Measurements from ENCODE around the gene RRAS. TPM values are rescaled to one million over a fixed set of nuclear protein-coding genes. Genes with fewer than 3 reads are reported as not detected.
A peak's percentile ranks its signal among the peaks of the same experiment; 100 is the strongest.

Gene RRAS
- polyA plus RNA-seq (ENCODE audit: insufficient read length in 4 of 4): 10 to 100 TPM; 23.7 to 32.2 (median 25.8) TPM

DNA sequence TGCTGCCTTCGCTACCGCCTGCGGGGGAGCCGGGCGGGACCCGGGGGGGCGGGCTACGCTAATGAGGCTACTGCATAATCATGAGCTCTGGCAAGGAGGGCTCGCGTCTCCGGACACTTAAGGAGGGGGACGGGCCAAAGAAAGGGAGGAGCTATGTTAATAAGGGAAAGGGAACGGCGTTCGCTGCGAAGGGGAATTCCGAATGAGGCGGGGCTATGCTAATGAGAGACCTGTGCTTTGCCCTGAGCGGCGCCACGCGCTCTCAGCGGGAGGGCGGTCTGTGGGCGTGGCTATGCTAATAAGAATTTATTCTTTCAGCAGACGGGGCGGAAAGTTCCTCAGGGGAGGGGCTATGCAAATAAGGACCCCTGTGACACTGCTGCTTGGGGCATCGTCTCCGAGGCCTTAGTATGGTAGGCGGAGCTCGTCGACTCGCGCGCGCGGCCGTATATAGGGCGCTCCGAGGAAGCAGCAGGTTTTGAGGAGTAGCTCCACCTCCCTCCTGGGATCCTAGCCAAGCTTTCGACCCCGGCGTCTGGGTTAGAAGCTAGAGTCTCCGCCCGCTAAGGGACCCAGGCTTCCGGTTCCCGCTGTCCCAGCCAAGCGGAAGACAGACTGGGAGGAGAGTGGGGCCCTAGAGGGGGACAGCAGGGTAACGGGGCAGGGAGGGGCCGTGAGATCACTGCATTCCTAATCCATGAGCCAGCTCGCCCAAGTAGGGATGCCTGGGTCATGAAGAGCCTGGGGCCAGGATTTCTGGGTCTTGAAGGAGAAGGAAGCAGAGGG lies at the start of gene RRAS:
Gene RRAS (minus strand): TSS at position 31 of the 786 bp plus-strand sequence. CDS start 45 bp downstream, outside the sequence.
- peak; percentile 99 to 100 (median 100) for DNase-seq (ENCODE audit: low read depth in 4 of 4, low spot score in 3 of 4)

DNA sequence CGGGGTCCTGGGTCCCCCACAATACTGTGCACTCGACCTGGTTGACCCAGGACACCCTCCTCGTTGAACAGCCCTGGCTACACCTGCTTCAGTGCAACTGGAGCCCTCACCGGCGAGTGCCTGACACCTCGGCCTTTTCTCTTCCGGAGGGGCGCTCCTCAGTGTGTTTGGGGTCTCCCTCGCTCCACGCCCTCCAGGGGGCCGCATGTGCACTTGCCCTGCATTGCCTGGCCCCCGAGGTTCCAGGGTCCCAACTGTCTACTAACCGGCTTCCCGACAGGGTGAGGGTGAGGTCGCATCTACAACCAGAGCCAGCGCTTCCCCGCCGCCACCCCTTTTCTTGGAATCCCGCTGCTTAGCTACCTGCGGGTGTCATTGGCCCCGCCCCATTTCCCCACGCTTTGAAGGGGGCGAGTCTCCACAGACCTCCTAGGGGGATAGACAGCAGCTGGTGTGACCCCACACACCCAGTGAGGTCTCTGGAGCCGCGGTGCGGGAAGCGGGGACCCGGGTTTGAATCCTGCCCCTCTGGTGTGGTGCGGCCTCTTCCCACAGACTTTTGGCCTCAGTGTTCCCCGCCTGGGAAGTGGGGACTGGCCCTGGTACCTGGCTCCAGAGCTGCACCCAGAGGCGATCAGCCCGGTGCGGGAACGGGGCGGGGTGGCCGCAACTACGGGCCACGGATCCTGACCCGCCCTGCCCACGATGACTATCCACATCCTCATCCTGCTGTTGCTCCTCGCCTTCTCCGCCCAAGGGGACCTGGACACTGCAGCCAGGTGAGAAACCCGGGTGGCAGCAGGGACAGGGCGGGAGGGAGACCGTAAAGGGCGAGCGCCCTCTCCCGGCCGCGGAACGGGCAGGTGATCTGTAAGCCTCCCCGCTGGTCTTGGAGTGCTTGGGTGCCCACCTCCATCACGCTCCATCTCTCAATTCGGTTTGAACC lies 49.5 kb upstream of the RRAS start, which contains the start of gene ADM5:
Gene ADM5 (plus strand): TSS at position 462 of the 946 bp plus-strand sequence. CDS start 244 bp downstream, at position 706.
- DNase-seq (ENCODE audit: low read depth in 4 of 4, low spot score in 3 of 4): no peak

DNA sequence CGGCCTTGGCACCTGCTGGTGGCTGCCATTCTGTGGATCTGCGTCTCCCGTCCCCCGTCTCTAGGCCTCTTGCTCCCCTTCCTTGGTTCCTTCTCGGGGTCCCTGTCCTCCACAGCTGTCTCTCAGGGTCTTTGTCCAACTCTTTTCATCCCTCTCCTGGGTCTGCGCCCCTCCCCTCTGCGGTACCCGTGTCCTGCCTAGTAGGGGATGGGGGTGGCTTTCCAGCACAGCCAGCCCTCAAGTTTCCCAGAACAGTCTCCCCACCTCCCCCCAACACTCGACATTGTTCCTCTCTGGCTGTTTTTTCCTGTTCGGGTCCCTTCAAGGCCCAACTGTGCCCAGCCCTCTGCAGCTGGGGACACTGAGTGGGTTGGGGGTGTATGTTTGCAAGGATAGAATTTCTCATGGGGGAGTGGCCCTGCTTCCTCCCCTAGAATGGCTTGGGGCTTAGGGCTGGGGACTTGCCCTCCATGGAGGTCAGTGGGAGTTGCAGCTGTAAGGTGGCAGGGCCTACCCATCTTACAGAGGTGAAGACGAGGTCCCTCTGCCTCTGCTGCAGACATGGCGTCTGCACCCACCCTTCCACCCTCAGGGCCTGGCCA lies 48.7 kb upstream of the RRAS start:
- DNase-seq (ENCODE audit: low read depth in 4 of 4, low spot score in 3 of 4): no peak

DNA sequence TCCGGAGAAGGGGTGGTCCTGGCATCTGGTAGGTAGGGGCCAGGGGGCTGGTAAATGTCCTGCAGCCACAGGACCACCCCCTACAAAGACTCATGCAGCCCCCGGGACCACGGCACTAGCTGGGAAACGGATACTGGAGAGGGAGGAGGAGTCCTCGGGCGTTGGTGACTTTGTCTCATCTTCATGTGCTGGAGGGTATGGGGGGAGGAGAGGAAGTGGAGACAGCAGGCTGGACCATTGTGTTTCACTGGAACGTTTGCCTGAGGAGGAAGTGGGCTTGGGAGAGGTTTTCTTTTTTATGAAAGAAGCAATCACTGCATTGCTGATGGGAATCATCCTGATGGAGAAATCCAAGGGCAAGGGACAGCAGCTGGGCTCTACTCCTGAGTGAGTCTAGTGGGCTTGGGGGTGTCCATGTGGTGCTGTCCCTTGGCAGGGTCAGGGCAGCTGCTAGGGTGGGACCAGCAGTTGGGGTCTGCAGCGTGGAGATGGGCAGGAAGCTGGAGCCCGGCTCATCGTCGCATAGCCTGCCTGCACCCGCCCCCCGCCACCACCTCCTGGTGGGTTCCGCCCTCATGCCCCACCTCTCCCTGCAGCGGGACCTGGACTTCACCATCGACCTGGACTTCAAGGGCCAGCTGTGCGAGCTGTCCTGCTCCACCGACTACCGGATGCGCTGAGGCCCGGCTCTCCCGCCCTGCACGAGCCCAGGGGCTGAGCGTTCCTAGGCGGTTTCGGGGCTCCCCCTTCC lies 47.8 kb upstream of the RRAS start:
- no peak for DNase-seq (ENCODE audit: low read depth in 4 of 4, low spot score in 3 of 4)

DNA sequence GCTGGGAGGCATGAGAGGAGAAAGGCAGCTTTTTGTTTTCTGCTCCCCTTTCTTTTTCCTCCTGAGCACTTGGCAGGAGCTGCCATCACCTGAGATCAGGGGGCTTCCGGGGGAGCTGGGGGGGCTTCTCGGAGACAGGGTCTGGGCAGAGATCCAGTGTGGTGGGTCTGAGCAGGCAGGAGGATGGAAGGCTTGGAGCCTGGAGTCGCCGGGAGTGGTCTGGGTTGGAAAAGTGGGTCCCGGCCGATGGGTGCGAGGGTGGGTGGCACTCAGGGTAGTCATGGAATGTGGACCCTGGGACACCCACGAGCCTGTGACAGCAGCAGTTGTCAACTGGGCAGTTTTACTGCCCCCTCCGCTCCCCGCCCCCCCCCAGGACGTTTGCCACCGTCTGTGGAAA lies 47.2 kb upstream of the RRAS start:
- no peak for DNase-seq (ENCODE audit: low read depth in 4 of 4, low spot score in 3 of 4)

DNA sequence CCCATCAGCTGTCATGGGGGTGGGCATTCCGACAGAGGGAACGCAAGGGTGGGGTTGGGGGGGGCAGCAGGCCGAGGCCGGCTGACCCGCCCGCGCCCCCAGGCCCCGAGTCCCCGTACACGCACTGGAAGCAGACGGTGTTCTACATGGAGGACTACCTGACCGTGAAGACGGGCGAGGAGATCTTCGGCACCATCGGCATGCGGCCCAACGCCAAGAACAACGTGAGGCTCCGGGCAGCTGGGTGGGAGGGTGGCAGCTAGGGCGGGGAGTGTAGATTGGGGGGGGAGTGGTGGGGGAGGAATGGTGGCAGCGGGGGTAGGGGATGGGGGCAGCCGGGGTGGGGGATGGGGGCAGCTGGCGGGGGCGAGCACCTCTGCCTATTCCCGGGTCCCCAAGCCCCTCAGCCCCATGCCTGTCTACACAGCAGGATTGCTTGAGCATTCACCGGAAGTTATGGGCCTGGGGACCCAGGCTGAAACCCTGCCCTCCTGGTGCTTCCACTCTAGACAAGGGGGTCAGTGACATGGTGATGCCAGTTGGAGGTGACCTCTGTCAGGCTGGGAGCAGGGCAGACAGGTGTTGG lies 46.7 kb upstream of the RRAS start:
- DNase-seq (ENCODE audit: low read depth in 4 of 4, low spot score in 3 of 4): no peak

DNA sequence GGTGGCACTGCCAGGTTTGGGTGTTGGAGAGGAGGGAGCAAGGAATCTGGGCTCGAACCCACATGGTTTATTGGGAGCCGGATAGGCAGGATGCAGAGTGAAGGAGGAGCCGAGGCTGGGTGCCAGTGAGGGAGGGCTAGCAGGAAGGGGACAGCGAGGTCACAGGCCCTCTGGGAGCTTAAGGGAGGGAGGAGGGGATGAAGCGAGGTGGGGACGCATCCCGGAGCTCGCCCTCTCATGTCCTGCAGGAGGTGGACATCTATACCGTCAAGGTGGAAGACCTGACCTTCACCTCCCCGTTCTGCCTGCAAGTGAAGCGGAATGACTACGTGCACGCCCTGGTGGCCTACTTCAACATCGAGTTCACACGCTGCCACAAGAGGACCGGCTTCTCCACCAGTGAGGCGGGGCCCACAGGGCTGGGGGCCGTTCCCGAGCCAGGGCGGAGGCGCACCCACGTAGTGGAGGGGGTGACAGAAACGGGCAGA lies 45.9 kb upstream of the RRAS start:
- no peak for DNase-seq (ENCODE audit: low read depth in 4 of 4, low spot score in 3 of 4)

DNA sequence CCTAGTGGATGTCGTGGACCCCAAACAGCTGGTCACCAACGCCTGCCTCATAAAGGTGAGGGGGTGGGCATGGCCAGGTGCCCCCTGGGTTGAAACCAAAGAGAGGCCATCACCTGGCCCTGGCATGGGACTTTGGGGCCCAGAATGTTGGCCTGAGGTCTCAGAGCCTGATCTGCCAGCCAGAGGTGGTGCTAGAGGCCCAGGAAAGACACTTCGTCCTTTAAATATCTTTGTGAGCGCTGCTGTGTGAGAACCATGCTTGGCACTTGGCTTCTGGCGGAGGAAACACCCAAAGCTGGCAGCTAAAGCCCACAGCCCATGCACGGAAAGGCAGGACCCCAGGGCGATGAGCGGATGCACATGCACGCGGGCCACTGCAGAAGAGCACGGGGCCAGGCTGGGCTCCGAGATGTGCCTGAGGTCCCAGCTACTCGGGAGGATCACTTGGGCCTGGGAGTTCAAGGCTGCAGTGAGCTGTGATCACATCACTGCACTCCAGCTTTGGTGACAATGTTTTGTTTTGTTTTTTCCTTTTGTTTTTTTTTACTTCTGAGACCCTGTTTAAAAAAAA lies 45.1 kb upstream of the RRAS start:
- DNase-seq (ENCODE audit: low read depth in 4 of 4, low spot score in 3 of 4): no peak

DNA sequence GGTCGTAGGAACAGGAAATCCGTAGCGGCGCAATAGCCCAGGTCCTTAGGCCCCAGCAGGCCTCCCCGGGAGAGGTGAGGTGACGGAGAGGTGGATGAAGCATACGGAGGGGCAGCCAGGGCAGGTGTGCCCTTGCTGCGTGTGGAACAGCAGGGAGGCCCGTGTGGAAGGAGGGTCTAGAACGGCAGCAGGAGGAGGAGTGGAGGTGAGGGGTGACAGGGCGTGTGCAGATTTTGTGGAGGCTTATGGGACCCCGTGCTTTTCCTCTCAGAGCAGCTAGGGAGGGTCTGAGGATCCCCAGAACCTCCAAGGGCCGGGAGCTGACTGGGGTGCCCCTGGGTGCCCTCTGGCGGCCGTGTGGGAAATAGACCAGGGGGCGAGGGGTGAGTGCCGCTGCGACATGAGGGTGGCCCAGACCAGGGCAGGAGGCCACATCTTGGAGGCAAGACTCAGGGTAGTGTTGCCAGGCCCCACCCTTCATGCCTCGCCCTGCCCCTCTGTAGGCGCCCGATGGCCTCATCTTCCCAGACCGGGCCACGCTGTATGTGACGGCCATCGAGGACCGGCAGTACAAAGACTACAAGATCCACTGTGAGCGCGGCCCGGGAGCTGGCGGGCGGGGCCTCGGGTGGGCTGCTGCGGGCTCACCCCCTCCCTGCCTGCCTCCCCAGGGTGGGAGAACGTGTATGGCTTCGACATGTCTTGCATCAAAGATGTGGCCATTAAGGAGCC lies 44.5 kb upstream of the RRAS start:
- DNase-seq (ENCODE audit: low read depth in 4 of 4, low spot score in 3 of 4): no peak

DNA sequence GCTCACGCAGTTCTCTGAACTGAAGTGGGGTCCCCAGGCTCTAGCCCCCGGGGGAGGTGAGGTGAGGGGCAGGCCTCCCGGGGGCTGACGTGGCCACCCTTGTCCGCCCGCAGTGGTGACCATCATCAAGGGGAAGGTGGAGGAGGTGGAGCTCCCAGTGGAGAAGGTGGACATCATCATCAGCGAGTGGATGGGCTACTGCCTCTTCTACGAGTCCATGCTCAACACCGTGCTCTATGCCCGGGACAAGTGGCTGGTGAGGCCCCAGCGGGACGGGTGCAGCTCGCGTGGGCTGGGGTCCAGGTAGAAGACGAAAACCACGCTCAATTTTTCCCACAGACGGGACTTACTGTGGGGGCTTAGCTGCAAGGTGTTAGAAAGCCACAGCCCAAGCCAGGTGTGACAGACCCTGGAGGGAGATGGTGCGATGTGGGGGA lies 43.9 kb upstream of the RRAS start:
- DNase-seq (ENCODE audit: low read depth in 4 of 4, low spot score in 3 of 4): no peak

DNA sequence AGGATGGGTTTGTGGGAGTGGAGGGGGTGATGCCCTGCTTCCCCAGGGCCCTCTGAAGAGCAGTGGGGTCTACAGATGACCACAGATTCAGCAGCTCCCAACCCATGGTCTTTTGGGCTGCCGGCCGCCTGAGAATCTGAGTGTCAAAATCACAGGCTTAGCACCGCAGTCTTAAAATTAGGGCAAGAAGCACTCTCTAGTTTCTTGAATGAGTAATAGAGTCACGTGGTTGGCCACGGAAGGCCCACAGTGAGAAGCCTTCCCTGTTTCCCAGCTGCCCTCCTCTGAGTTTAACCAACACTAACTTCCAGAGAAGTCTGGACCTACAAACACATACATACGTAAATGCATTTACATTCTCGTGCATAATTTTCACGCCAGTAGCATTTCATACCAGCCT lies 42.3 kb upstream of the RRAS start:
- DNase-seq (ENCODE audit: low read depth in 4 of 4, low spot score in 3 of 4): no peak

DNA sequence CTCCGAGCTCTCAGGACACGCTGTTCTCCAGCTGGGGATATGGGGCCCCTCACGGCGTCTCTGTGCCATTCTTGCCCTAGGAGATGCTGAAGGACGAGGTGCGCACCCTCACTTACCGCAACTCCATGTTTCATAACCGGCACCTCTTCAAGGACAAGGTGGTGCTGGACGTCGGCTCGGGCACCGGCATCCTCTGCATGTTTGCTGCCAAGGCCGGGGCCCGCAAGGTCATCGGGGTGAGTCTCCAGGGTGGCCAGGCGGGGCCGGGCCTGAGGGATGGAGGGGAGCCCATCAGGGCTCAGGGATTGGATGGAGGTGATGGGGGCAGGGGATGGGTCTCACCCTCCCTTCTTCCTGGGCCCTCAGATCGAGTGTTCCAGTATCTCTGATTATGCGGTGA lies 41.9 kb upstream of the RRAS start:
- no peak for DNase-seq (ENCODE audit: low read depth in 4 of 4, low spot score in 3 of 4)

DNA sequence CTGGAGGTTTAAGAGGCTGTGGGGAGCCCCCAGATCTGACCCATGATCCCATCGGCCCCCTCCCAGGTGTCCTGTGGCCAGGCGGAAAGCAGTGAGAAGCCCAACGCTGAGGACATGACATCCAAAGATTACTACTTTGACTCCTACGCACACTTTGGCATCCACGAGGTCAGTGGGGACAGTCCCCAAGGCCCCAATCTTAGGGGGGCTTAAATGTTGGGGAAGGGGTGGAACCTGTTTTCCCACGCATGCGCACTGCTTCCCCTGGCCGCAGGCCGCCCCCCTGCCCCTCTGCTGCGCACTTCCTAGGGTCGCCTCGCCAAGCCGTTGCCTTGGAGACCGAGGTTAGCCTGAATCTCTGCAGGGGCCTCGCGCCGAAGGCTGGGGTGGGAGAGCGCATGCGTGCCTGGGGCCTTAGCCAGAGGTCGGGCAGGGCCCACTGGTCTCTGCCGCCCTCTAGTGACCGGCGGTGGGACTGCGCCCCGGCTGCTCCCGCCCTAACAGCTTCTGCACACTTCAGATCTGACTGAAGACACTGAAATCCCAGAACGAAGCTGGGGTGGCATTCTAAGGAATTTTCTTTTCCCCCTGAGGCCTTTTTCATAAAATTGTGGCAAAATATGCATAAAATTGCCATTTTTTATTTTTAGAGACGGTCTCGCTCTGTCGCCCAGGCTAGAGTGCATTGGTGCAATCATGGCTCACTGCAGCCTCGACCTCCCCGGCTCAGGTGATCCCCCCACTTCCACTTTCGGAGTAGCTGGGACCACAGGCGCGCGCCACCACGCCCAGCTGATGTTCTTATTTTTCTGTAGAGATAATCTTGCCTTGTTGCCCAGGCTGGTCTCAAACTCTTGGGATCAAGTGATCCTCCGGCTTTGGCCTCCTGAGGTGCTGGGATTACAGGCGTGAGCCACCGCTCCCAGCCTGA lies 40.7 kb upstream of the RRAS start:
- DNase-seq (ENCODE audit: low read depth in 4 of 4, low spot score in 3 of 4): peak; percentile 82 to 95 (median 91)

DNA sequence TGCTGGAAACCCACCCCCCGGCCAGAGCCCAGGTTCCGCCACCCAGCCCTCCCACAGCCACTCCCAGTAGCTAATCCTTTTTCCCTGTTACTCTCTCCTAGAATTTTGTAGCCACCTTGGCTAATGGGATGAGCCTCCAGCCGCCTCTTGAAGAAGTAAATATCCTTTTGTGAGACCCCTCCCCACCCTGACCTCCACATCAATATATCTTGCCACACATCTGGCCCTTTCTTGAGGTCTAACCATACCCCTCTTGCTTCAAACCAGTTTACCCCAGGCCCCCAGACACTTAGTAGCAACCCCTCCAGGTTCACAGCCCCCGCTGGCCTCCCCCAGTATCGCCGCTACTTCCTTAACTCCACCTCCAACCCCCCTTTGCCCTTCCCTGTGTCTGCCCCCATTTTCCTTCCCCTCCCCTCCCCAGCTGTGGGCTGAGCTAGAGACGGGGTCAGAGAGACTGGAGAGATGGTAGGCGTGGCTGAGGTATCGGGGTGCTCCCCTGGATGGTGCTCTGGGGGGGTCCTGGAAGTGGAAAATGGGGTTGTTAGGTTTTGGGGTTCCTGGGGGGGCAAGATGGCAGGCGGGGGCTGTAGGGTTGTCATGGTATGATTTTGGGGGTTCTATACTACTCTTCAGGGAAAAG lies 39.9 kb upstream of the RRAS start:
- no peak for DNase-seq (ENCODE audit: low read depth in 4 of 4, low spot score in 3 of 4)

DNA sequence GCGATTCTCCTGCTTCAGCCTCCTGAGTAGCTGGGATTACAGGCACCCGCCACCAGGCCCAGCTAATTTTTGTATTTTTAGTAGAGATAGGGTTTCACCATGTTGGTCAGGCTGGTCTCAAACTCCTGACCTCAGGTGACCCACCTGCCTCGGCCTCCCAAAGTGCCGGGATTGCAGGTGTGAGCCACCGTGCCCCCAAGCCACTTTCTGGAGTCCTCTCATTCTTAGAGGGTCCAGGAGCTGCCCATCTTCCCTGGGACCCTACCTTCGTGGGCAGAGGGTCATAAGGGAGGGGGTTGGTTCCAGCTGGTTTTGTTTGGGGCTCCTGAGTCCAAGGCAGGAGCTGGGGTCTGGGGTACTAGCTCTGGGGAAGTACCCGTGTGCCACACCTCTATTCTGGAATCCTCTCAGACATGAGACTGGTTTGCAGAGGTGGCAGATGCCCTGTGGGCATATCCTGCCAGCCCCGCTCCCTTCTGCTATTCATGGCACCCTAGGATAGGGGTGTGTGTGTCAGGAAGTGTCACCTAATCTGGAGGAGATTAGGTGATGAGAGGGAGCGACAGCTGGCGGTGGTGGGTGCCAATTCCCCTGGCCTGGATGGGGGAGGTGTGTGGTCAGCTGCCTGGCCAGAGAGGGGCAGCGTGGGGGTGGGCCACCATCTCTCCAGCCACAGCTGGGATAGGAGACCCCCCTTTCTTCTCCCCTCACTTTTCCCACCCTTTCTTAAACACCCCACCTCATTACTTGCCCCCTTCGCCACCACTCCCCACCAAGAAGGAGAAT lies 39.2 kb upstream of the RRAS start:
- DNase-seq (ENCODE audit: low read depth in 4 of 4, low spot score in 3 of 4): no peak
